ENCODE results near the gene TMOD1. TPM values are rescaled to one million over a fixed set of nuclear protein-coding genes. Genes with fewer than 3 reads are reported as not detected.

TMOD1 gene
- total RNA-seq, 4 donors from 2014 or later: 1.8 to 4.9 (median 2.9) TPM

- 73 to 77% methylated on average over 4 of the region's 4 CpGs for WGBS, 2 donors
- TF ChIP-seq, protein P1, sequence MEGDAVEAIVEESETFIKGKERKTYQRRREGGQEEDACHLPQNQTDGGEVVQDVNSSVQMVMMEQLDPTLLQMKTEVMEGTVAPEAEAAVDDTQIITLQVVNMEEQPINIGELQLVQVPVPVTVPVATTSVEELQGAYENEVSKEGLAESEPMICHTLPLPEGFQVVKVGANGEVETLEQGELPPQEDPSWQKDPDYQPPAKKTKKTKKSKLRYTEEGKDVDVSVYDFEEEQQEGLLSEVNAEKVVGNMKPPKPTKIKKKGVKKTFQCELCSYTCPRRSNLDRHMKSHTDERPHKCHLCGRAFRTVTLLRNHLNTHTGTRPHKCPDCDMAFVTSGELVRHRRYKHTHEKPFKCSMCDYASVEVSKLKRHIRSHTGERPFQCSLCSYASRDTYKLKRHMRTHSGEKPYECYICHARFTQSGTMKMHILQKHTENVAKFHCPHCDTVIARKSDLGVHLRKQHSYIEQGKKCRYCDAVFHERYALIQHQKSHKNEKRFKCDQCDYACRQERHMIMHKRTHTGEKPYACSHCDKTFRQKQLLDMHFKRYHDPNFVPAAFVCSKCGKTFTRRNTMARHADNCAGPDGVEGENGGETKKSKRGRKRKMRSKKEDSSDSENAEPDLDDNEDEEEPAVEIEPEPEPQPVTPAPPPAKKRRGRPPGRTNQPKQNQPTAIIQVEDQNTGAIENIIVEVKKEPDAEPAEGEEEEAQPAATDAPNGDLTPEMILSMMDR (IDR thresholded peaks at IDR 0.05): no peak
- no peak for TF ChIP-seq POLR2A (IDR thresholded peaks at IDR 0.05)
- intact Hi-C loops (cut with DNase I; ENCODE audit: low total_unique reads): no loop called here
- no peak for DNase-seq (ENCODE audit: low spot score in 2 of 2)
- H3K4me3 ChIP-seq (ENCODE audit: low read depth, poor library complexity, severe bottlenecking): no peak overlapping the region
Measured at GRCh38 chr9:97506306-97506705, 4.8 kb downstream of the TMOD1 start.

- no peak for DNase-seq (ENCODE audit: low spot score in 2 of 2)
- no peak overlapping the region for H3K4me3 ChIP-seq (ENCODE audit: low read depth, poor library complexity, severe bottlenecking)
- intact Hi-C loops (cut with DNase I; ENCODE audit: low total_unique reads): no loop called here
- WGBS, 2 donors: 90 to 92% methylated on average over 1 of the region's 1 CpG
- TF ChIP-seq POLR2A (IDR thresholded peaks at IDR 0.05): no peak
- TF ChIP-seq, protein P1 (IDR thresholded peaks at IDR 0.05): no peak
Measured at GRCh38 chr9:97506787-97507186, 5.3 kb downstream of the TMOD1 start.

DNA sequence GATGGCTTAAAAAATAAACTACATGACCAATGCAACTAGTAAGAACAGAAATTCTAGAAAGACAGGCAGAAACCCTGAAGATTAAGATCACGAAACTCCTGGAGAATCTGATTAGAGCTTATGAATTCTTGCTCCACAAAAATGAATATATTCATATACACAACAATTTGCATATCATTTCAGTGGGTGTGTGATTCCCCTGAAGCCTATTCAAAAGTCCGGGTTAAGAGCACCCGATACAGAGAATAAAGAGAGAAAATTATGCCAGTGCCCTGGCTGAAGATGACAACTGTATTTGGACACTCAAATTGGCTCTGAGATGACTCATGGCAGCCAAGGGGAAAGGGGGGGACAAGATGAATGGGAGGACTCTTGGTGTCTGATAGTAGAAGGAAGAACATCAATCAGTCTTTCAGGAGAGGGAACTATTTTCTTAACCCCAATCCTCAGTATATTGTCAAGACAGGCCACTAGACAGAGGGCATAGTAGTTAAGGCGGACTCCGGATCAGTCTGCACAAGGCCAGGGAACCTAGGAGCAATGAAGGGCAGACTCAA is 6.0 kb downstream of the TMOD1 start:
- WGBS, 2 donors: 80 to 84% methylated on average over 5 of the region's 5 CpGs

DNA sequence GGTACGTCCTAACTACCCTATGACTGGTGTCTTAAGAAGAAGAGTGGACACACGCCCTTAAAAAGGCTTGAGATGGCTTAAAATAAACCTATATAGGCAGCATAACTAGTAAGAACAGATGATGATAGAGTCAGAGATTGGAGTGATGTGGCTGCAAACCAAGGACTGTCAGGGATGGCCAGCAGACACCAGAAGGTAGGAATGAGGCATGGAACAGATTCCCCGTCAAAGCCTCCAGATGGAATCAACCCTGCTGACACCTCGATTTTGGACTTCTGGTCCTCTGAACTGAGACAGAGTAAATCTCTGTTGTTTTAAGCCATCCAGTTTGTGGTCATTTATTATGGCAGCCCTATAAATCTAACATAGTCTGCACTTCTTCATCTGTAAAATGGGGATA is 7.4 kb downstream of the TMOD1 start:
- no peak overlapping the region for H3K4me3 ChIP-seq (ENCODE audit: low read depth, poor library complexity, severe bottlenecking)
- TF ChIP-seq, protein P1 (IDR thresholded peaks at IDR 0.05): no peak
- no peak for TF ChIP-seq POLR2A (IDR thresholded peaks at IDR 0.05)
- WGBS, 2 donors: 93 to 94% methylated on average over 4 of the region's 4 CpGs
- intact Hi-C loops (cut with DNase I; ENCODE audit: low total_unique reads): no loop called here
- DNase-seq (ENCODE audit: low spot score in 2 of 2): no peak

More for the DNA sequence above, 6.0 kb downstream of the TMOD1 start:
- H3K4me3 ChIP-seq (ENCODE audit: low read depth, poor library complexity, severe bottlenecking): no peak overlapping the region
- TF ChIP-seq POLR2A (IDR thresholded peaks at IDR 0.05): no peak
- TF ChIP-seq, protein P1 (IDR thresholded peaks at IDR 0.05): no peak
- no peak for DNase-seq (ENCODE audit: low spot score in 2 of 2)
- intact Hi-C loops (cut with DNase I; ENCODE audit: low total_unique reads): no loop called here

- TF ChIP-seq, protein P1 (IDR thresholded peaks at IDR 0.05): no peak
- TF ChIP-seq POLR2A (IDR thresholded peaks at IDR 0.05): no peak
- DNase-seq (ENCODE audit: low spot score in 2 of 2): no peak
- no peak overlapping the region for H3K4me3 ChIP-seq (ENCODE audit: low read depth, poor library complexity, severe bottlenecking)
- 72% methylated on average over 10 of the region's 10 CpGs for WGBS, 2 donors
- intact Hi-C loops (cut with DNase I; ENCODE audit: low total_unique reads): no loop called here
Measured at GRCh38 chr9:97510797-97511654, 9.6 kb downstream of the TMOD1 start.
